Measurements from ENCODE around the gene KCNK4. TPM values are rescaled to one million over a fixed set of nuclear protein-coding genes. Genes with fewer than 3 reads are reported as not detected.

The KCNK4 gene
- total and polyA plus RNA-seq, 2 of the 13 experiments (the other 11 are each of a cell fraction or from before 2014, with no cell fraction given) = not detected

DNA sequence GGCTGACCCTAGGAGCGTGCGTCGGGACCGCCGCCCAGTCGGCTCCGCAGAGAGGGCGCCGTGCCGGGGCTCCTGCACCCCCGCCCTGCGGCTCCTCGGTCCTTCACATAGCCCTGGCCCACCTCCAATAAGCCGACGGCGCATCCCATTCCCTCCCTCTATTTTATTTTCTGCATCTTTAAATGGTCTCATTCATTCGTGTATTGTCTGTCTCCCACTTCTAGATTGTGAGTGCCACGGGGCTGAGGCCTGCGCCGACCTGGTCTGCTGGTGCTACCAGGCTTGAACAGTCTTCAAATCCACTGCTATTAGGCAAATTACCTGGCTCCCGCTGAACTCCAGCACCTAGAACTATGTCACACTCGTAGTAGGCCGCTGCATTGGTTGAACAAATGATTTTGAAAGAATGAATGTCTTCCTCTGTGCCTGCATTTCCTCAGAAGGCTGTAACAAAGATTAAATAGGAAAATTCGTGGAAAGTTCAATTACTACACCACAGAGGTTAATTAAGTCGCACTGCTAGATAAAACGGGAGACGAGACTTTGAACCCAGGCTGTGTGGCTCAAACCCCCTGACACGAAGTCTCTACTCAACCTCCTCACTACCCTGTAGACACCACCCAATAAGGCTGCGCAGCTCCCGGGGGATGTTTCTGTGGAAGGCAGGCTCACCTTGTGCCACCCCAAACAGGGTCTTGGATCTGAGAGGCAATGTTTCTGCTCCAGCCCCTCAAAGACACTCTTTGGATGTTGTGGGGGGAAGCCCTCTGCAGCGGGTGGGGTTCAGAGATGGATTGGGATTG lies 43.2 kb upstream of the KCNK4 start:
- in situ Hi-C loops (cut with HindIII; ENCODE audit: extremely low pct_ligation_motif_present, low pct_unique_long_range_greater_than_20kb) (no loop called here), intact Hi-C loops (cut with micrococcal nuclease; ENCODE audit: unreplicated experiment) (loop anchor here (5.0 kb wide), 1 partner anchor 54 kb away; the partner anchor contains the start of gene CATSPERZ)
- Histone ChIP-seq H3K27me3 (ENCODE audit: control insufficient read depth in 1 of 2, insufficient read depth in 2 of 2, low read length in 2 of 2) (no peaks in the 10 kb centered on the region; a peak in 1 of 5 replicates), H4K20me1 (ENCODE audit: insufficient read depth, low read length) (no peaks in the 10 kb centered on the region), H3K9ac (ENCODE audit: insufficient read depth, low read depth, low read length) (peak overlapping the region; percentile 81), H3K4me1 (ENCODE audit: insufficient read depth, low read length) (peaks cover 70% of the 10 kb centered on the region), H3K9me3 (ENCODE audit: low read length) (no peaks in the 10 kb centered on the region), H3K27ac (ENCODE audit: extremely low read length, insufficient read depth, low read length) (peak overlapping the region; percentile 83), H3K4me3 (replicated peaks in 1 of 3; ENCODE audit: insufficient read depth in 1 of 3, low read depth in 2 of 3, low read length in 3 of 3) (peak overlapping the region; percentile 67 to 89 (median 84)), H3K4me2 (ENCODE audit: low read depth, low read length) (peak overlapping the region; percentile 100), H3K36me3 (replicated peaks in 1 of 2; ENCODE audit: control insufficient read depth in 1 of 2, insufficient read depth in 2 of 2, low read length in 2 of 2) (peaks cover 0 to 11% of the 10 kb centered on the region in 2 experiments; a peak in 2 of 5 replicates), H2AFZ (ENCODE audit: low read length) (no peak overlapping the region), H3K79me2 (ENCODE audit: insufficient read depth, low read length) (peaks cover 26% of the 10 kb centered on the region)
- CTCF ChIA-PET (ENCODE audit: low intra/inter-chr PET ratio, low total read pairs) = no interaction called here
- ATAC-seq (peak; percentile 7), FAIRE-seq (no peak), DNase-seq (ENCODE audit: low spot score) (no peak)
- POLR2A ChIA-PET = interaction anchor here (1.9 to 8.3 kb wide), 3 partner anchors 10 to 63 kb away, joined by 7 to 113 read pairs (median 31); no protein-coding TSS in a partner anchor
- BruUV-seq (replicated peaks) = no TSS peak
- WGBS (ENCODE audit: low lambda C conversion rate) = 17% methylated on average over 21 of the region's 31 CpGs
- TF ChIP-seq, protein P1, sequence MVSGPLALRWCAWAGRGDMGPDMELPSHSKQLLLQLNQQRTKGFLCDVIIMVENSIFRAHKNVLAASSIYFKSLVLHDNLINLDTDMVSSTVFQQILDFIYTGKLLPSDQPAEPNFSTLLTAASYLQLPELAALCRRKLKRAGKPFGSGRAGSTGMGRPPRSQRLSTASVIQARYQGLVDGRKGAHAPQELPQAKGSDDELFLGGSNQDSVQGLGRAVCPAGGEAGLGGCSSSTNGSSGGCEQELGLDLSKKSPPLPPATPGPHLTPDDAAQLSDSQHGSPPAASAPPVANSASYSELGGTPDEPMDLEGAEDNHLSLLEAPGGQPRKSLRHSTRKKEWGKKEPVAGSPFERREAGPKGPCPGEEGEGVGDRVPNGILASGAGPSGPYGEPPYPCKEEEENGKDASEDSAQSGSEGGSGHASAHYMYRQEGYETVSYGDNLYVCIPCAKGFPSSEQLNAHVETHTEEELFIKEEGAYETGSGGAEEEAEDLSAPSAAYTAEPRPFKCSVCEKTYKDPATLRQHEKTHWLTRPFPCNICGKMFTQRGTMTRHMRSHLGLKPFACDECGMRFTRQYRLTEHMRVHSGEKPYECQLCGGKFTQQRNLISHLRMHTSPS (CRISPR knock-in tag; IDR thresholded peaks at IDR 0.05; ENCODE audit: low read depth) = no peak
- TF ChIP-seq ZNF205 (CRISPR knock-in tag; IDR thresholded peaks at IDR 0.05) (no peak), MLLT10 (CRISPR knock-in tag; IDR thresholded peaks at IDR 0.05) (no peak), SMYD3 (CRISPR knock-in tag; IDR thresholded peaks at IDR 0.05) (no peak), TCF7 (IDR thresholded peaks at IDR 0.05; ENCODE audit: low read depth) (no peak), ZNF605 (CRISPR knock-in tag; IDR thresholded peaks at IDR 0.05) (0 out of 2 replicates have a peak, but pooled peaks have one; percentile 26), ZNF326 (CRISPR knock-in tag; IDR thresholded peaks at IDR 0.05; ENCODE audit: borderline replicate concordance) (no peak), ZNF460 (CRISPR knock-in tag; IDR thresholded peaks at IDR 0.05; ENCODE audit: borderline replicate concordance) (no peak), SMARCE1 (IDR thresholded peaks at IDR 0.05; ENCODE audit: borderline replicate concordance) (no peak), ZNF292 (CRISPR knock-in tag; IDR thresholded peaks at IDR 0.05; ENCODE audit: borderline replicate concordance, low read depth) (no peak), SIX1 (CRISPR knock-in tag; IDR thresholded peaks at IDR 0.05; ENCODE audit: borderline replicate concordance) (no peak)
- TF ChIP-seq, protein P2, sequence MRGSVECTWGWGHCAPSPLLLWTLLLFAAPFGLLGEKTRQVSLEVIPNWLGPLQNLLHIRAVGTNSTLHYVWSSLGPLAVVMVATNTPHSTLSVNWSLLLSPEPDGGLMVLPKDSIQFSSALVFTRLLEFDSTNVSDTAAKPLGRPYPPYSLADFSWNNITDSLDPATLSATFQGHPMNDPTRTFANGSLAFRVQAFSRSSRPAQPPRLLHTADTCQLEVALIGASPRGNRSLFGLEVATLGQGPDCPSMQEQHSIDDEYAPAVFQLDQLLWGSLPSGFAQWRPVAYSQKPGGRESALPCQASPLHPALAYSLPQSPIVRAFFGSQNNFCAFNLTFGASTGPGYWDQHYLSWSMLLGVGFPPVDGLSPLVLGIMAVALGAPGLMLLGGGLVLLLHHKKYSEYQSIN (CRISPR knock-in tag; IDR thresholded peaks at IDR 0.05; ENCODE audit: borderline replicate concordance) = no peak
- TF ChIP-seq, protein P3, sequence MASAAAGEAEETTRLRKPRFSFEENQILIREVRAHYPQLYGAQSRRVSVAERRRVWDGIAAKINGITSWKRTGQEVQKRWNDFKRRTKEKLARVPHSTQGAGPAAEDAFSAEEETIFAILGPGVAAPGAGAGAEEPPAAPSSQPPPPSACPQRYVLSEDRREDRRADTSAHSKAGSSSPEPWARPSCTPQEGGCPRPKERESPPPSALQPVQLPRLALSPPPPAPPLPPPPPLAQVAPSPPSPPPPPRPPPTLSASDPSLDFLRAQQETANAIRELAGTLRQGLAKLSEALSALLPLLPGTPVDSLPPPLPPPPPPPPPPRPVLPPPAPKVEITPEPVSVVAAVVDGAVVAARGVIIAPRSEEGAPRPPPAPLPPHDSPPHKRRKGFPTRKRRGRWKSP (CRISPR knock-in tag; IDR thresholded peaks at IDR 0.05) = peak; percentile 67; the same call in 1 of the 2 replicates
- TF ChIP-seq, protein P4, sequence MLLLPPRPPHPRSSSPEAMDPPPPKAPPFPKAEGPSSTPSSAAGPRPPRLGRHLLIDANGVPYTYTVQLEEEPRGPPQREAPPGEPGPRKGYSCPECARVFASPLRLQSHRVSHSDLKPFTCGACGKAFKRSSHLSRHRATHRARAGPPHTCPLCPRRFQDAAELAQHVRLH (CRISPR knock-in tag; IDR thresholded peaks at IDR 0.05; ENCODE audit: borderline replicate concordance, low read depth) = no peak
- TF ChIP-seq, protein P5, sequence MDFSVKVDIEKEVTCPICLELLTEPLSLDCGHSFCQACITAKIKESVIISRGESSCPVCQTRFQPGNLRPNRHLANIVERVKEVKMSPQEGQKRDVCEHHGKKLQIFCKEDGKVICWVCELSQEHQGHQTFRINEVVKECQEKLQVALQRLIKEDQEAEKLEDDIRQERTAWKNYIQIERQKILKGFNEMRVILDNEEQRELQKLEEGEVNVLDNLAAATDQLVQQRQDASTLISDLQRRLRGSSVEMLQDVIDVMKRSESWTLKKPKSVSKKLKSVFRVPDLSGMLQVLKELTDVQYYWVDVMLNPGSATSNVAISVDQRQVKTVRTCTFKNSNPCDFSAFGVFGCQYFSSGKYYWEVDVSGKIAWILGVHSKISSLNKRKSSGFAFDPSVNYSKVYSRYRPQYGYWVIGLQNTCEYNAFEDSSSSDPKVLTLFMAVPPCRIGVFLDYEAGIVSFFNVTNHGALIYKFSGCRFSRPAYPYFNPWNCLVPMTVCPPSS (IDR thresholded peaks at IDR 0.05) = no peak
- TF ChIP-seq, protein P6, sequence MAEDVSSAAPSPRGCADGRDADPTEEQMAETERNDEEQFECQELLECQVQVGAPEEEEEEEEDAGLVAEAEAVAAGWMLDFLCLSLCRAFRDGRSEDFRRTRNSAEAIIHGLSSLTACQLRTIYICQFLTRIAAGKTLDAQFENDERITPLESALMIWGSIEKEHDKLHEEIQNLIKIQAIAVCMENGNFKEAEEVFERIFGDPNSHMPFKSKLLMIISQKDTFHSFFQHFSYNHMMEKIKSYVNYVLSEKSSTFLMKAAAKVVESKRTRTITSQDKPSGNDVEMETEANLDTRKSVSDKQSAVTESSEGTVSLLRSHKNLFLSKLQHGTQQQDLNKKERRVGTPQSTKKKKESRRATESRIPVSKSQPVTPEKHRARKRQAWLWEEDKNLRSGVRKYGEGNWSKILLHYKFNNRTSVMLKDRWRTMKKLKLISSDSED (CRISPR knock-in tag; IDR thresholded peaks at IDR 0.05) = no peak

All from HepG2 (cell line).